Ishikawa (cell line): ENCODE measurements around the gene GRID1.

Experiments used
- CEBPB ChIP-seq: IDR thresholded peaks from 2 replicates; pipeline ENCODE4 v1.6.1; 2012
- CREB1 ChIP-seq: IDR thresholded peaks from 2 replicates; pipeline ENCODE4 v1.6.1; 2012; ENCODE audit warnings: low read depth
- EGR1 ChIP-seq: IDR thresholded peaks from 2 replicates; pipeline ENCODE4 v1.6.1; 2012
- EP300 ChIP-seq: IDR thresholded peaks from 2 replicates; pipeline ENCODE4 v1.6.1; 2012; ENCODE audit warnings: borderline replicate concordance
- FOXM1 ChIP-seq: IDR thresholded peaks from 2 replicates; pipeline ENCODE4 v1.6.1; 2012; ENCODE audit warnings: low read depth, borderline replicate concordance
- MAX ChIP-seq: IDR thresholded peaks from 2 replicates; pipeline ENCODE4 v1.6.1; 2012
- RAD21 ChIP-seq: IDR thresholded peaks from 2 replicates; pipeline ENCODE4 v1.6.1; 2012; ENCODE audit warnings: low read depth
- TAF1 ChIP-seq: IDR thresholded peaks from 2 replicates; pipeline ENCODE4 v1.6.1; 2012; ENCODE audit warnings: low read depth, mild to moderate bottlenecking
- TCF12 ChIP-seq: IDR thresholded peaks from 2 replicates; pipeline ENCODE4 v1.6.1; 2012; ENCODE audit warnings: low read depth
- TEAD4 ChIP-seq: IDR thresholded peaks from 2 replicates; pipeline ENCODE4 v1.6.1; 2012
- USF1 ChIP-seq: IDR thresholded peaks from 2 replicates; pipeline ENCODE4 v1.6.1; 2012
- YY1 ChIP-seq: IDR thresholded peaks from 2 replicates; pipeline ENCODE4 v1.6.1; 2012; ENCODE audit warnings: low read depth
- TF ChIP-seq, protein P1 (sequence below): IDR thresholded peaks from 2 replicates; pipeline ENCODE4 v1.6.1; 2012; ENCODE audit warnings: low read depth, mild to moderate bottlenecking

- TF ChIP-seq FOXM1 (no peak), CEBPB (no peak), TCF12 (no peak), RAD21 (no peak), MAX (no peak), USF1 (no peak), EGR1 (no peak), EP300 (no peak), YY1 (no peak), TAF1 (no peak), CREB1 (no peak), TEAD4 (no peak)
- TF ChIP-seq, protein P1, sequence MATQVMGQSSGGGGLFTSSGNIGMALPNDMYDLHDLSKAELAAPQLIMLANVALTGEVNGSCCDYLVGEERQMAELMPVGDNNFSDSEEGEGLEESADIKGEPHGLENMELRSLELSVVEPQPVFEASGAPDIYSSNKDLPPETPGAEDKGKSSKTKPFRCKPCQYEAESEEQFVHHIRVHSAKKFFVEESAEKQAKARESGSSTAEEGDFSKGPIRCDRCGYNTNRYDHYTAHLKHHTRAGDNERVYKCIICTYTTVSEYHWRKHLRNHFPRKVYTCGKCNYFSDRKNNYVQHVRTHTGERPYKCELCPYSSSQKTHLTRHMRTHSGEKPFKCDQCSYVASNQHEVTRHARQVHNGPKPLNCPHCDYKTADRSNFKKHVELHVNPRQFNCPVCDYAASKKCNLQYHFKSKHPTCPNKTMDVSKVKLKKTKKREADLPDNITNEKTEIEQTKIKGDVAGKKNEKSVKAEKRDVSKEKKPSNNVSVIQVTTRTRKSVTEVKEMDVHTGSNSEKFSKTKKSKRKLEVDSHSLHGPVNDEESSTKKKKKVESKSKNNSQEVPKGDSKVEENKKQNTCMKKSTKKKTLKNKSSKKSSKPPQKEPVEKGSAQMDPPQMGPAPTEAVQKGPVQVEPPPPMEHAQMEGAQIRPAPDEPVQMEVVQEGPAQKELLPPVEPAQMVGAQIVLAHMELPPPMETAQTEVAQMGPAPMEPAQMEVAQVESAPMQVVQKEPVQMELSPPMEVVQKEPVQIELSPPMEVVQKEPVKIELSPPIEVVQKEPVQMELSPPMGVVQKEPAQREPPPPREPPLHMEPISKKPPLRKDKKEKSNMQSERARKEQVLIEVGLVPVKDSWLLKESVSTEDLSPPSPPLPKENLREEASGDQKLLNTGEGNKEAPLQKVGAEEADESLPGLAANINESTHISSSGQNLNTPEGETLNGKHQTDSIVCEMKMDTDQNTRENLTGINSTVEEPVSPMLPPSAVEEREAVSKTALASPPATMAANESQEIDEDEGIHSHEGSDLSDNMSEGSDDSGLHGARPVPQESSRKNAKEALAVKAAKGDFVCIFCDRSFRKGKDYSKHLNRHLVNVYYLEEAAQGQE, result no peak
Observed at GRCh38 chr10:86063341-86063740, 303.3 kb downstream of the GRID1 start.
